ENCODE measurements around the gene KRTAP13-4. TPM values are rescaled to one million over a fixed set of nuclear protein-coding genes. Genes with fewer than 3 reads are reported as not detected.

The KRTAP13-4 gene
- total RNA-seq, 1 donor from 2014 or later = not detected

DNA sequence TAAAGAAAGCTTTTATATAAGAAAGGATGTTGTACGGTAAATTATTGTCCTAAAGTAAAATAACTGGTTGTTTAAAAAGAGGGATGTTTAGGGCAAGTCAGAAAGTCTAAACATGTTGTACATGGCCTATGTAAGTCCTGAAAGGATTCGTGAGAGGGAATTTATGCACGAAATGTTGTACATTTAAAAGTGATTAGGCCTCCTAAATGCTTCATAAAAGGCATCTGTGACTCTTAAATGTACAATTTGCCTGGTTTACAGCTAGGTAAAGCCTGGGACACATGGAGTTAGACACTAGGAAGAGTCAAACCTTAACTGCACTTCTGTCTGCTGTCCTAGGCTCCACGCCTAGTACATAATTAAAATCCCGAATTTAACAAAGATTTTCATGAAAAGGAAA, 14.0 kb upstream of the KRTAP13-4 start:
- no peaks in the 10 kb centered on the region for H3K4me1 ChIP-seq
- no peaks in the 10 kb centered on the region for H3K27me3 ChIP-seq
- no peak overlapping the region for H3K27ac ChIP-seq
- intact Hi-C loops (cut with DNase I) = no loop called here
- no peaks in the 10 kb centered on the region for H3K9me3 ChIP-seq
- TF ChIP-seq, protein P1, sequence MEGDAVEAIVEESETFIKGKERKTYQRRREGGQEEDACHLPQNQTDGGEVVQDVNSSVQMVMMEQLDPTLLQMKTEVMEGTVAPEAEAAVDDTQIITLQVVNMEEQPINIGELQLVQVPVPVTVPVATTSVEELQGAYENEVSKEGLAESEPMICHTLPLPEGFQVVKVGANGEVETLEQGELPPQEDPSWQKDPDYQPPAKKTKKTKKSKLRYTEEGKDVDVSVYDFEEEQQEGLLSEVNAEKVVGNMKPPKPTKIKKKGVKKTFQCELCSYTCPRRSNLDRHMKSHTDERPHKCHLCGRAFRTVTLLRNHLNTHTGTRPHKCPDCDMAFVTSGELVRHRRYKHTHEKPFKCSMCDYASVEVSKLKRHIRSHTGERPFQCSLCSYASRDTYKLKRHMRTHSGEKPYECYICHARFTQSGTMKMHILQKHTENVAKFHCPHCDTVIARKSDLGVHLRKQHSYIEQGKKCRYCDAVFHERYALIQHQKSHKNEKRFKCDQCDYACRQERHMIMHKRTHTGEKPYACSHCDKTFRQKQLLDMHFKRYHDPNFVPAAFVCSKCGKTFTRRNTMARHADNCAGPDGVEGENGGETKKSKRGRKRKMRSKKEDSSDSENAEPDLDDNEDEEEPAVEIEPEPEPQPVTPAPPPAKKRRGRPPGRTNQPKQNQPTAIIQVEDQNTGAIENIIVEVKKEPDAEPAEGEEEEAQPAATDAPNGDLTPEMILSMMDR (IDR thresholded peaks at IDR 0.05) = no peak
- no peak for DNase-seq (ENCODE audit: low spot score in 2 of 2)
- H3K4me3 ChIP-seq = no peak overlapping the region
- H3K36me3 ChIP-seq = no peaks in the 10 kb centered on the region

DNA sequence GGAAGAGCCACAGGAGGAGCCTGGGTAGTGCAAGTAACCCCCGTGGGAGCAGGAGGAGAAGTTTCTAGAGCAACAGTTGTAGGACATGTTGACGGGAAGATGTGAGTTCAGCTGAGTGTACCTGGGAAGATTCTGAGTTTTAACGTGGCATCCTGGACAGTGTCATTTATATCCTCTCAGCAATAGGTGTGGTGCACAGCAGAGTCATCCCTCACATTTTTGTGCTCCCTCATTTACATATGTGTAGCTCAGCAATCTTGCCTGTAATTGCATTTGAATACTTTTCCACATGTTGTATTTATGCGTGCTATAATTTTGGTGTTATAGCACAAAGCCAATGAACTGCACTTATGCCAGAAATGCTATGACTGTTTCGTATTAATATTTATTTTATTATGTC, 4.2 kb upstream of the KRTAP13-4 start, which contains the start of gene KRTAP13-3:
Gene KRTAP13-3 (minus strand): TSS at position 101 of the 400 bp plus-strand sequence. CDS start 14 bp downstream, at position 87.
- intact Hi-C loops (cut with DNase I) = no loop called here
- Histone ChIP-seq H3K36me3 (no peaks in the 10 kb centered on the region), H3K9me3 (no peaks in the 10 kb centered on the region), H3K27me3 (no peaks in the 10 kb centered on the region), H3K4me1 (no peaks in the 10 kb centered on the region), H3K4me3 (no peak within 1 kb of the TSS), H3K27ac (no peak within 1 kb of the TSS)
- TF ChIP-seq, protein P1 (IDR thresholded peaks at IDR 0.05) = no peak
- DNase-seq (ENCODE audit: low spot score in 2 of 2) = no peak

DNA sequence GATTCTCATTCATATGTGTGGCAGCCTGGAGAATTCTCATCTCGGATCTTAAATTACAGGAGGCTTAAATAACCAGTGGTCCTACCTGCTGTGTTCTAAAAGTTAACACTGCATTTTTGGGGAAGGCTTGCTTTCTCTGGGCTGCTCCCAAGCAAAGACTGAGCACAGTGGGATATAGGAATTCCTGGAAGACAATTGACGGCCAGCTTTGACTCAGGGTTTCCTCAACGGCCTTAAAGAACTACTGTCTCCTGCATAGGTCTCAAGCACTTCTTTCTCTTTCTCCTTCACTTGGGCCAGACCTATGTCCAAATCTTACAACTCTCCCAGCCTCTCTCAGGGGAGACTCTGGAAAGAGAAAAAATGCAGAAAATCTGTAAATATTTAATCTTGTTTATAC, 3.3 kb upstream of the KRTAP13-4 start:
- TF ChIP-seq, protein P1 (IDR thresholded peaks at IDR 0.05) = no peak
- no peak for DNase-seq (ENCODE audit: low spot score in 2 of 2)
- Histone ChIP-seq H3K27me3 (no peaks in the 10 kb centered on the region), H3K9me3 (no peaks in the 10 kb centered on the region), H3K4me3 (no peak overlapping the region), H3K36me3 (no peaks in the 10 kb centered on the region), H3K4me1 (no peaks in the 10 kb centered on the region), H3K27ac (no peak overlapping the region)
- intact Hi-C loops (cut with DNase I) = no loop called here

DNA sequence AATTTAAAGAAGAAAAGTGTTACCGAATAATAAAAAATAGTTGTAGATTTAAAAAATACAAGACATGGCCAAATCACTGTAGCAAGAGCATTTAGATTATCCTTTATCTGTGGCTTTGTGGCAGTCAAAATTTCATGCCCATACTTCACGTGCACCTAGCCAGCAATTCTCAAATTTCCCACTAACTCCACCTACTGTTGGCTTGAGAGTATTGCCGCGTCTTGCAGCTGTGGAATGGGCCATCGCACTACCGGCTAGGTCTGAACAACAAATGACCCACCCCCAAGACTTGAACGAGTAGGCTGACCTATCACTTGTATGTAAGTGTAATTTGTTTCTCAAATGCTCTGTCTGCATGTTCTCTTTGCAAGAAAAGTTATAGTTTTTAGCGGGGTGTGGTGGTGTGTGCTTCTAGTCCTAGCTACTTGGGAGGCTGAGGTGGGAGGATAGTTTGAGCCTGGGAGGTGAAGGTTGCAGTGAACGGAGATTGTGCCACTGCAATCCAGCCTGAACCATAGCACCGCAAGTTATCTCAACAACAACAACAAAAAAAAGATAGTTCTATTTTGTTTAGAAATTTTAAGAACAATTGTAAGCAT, 4.1 kb downstream of the KRTAP13-4 start:
- no peak for DNase-seq (ENCODE audit: low spot score in 2 of 2)
- no peaks in the 10 kb centered on the region for H3K4me1 ChIP-seq
- no peaks in the 10 kb centered on the region for H3K36me3 ChIP-seq
- no peaks in the 10 kb centered on the region for H3K27me3 ChIP-seq
- intact Hi-C loops (cut with DNase I) = no loop called here
- TF ChIP-seq, protein P1 (IDR thresholded peaks at IDR 0.05) = peak in 2 of 3 experiments; percentile 46 to 50
- H3K4me3 ChIP-seq = no peak overlapping the region
- H3K27ac ChIP-seq = no peak overlapping the region
- H3K9me3 ChIP-seq = no peaks in the 10 kb centered on the region

DNA sequence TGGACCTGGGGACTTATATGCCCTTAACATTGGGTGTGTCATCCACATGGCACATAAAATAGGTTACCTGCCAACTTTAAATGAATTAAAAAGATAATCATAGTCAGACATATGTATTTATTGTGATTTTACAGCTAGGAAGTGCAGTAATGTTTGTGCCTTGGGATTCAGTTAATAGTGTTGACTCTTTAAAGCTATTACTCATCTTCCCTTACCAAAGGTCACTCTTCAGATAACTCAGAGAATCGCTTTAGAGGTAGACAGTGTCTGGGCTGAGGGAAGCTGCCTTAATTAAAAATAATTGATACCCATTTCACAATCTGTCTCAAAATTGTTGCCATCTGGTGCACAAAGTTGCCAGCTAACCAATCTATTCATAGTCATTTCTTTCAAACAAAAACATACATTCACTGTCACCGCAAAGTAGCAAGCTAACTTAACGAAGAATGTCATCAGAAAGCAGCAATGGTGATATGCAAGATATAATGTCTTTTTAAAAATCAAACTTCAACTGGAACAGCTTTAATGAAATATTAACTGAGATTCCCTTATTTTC, 7.1 kb downstream of the KRTAP13-4 start:
- H3K9me3 ChIP-seq = no peaks in the 10 kb centered on the region
- no peak overlapping the region for H3K27ac ChIP-seq
- H3K27me3 ChIP-seq = no peaks in the 10 kb centered on the region
- TF ChIP-seq, protein P1 (IDR thresholded peaks at IDR 0.05) = no peak
- intact Hi-C loops (cut with DNase I) = no loop called here
- no peaks in the 10 kb centered on the region for H3K4me1 ChIP-seq
- H3K36me3 ChIP-seq = no peaks in the 10 kb centered on the region
- H3K4me3 ChIP-seq = no peak overlapping the region
- DNase-seq (ENCODE audit: low spot score in 2 of 2) = no peak

Data from ascending aorta (tissue), 2 donors.